ENCODE results near the gene SH3BP2. TPM values are rescaled to one million over a fixed set of nuclear protein-coding genes. Genes with fewer than 3 reads are reported as not detected.

SH3BP2 gene
- total RNA-seq, 4 donors from 2014 or later: 92.6 to 301 (median 117) TPM

DNA sequence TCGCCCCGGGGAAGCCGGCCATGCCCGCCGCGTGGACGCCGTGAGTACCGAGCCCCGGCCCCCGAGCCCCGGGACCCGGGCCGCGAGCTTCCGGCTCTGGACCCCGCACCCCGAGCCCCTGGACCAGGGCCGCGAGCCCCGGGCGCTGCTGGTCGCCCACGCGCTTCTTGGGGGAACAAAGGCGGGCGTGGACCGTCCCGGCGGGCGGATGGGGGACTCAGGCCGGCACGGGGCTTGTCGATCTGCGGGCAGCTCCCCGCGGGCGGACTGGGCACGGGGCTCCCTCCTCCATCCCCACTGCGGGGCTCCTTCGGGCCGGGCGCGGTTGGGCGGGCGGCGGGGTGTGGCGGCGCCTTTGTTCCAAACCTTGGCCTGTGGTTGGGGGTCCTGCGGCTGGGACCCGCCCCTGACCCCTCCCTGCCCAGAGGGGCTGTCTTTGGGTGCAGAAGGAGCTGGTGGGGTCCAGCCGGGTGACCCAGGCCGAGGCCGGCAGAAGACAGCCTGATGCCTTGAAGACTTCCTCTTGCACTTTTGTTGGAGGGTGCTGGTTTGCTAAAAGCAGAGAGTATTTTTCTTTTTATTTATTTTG, 25.6 kb downstream of the SH3BP2 start:
- in situ Hi-C loops (cut with MboI; ENCODE audit: low pct_ligation_motif_present in 1 of 4, low pct_unique_long_range_greater_than_20kb in 1 of 4, low sequenced_read_pairs in 3 of 4) (no loop called here), intact Hi-C loops (cut with DNase I; ENCODE audit: low total_unique reads) (no loop called here)
- Histone ChIP-seq H3K4me3 (peak overlapping the region; percentile 22 to 71 (median 62)), H3K27ac (peak overlapping the region in 3 of 4 donors; percentile 75 to 82 (median 81)), H3K36me3 (peaks cover 0 to 10% (median 0%) of the 10 kb centered on the region in 4 donors), H3K9me3 (no peaks in the 10 kb centered on the region), H3K27me3 (no peaks in the 10 kb centered on the region), H3K4me1 (peaks cover 0 to 24% (median 16%) of the 10 kb centered on the region in 4 donors)
- no peak for TF ChIP-seq POLR2AphosphoS5 (IDR thresholded peaks at IDR 0.05)
- no peak for TF ChIP-seq POLR2A (IDR thresholded peaks at IDR 0.05)
- TF ChIP-seq, protein P1, sequence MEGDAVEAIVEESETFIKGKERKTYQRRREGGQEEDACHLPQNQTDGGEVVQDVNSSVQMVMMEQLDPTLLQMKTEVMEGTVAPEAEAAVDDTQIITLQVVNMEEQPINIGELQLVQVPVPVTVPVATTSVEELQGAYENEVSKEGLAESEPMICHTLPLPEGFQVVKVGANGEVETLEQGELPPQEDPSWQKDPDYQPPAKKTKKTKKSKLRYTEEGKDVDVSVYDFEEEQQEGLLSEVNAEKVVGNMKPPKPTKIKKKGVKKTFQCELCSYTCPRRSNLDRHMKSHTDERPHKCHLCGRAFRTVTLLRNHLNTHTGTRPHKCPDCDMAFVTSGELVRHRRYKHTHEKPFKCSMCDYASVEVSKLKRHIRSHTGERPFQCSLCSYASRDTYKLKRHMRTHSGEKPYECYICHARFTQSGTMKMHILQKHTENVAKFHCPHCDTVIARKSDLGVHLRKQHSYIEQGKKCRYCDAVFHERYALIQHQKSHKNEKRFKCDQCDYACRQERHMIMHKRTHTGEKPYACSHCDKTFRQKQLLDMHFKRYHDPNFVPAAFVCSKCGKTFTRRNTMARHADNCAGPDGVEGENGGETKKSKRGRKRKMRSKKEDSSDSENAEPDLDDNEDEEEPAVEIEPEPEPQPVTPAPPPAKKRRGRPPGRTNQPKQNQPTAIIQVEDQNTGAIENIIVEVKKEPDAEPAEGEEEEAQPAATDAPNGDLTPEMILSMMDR (IDR thresholded peaks at IDR 0.05): no peak
- TF ChIP-seq EP300 (IDR thresholded peaks at IDR 0.05; ENCODE audit: low read depth): no peak
- 19% methylated on average over 12 of the region's 54 CpGs; no CpG with 5 or more reads in 1 of the 2 donors for WGBS, 2 donors (ENCODE audit: low coverage in 1 of 2)
- DNase-seq: no peak

DNA sequence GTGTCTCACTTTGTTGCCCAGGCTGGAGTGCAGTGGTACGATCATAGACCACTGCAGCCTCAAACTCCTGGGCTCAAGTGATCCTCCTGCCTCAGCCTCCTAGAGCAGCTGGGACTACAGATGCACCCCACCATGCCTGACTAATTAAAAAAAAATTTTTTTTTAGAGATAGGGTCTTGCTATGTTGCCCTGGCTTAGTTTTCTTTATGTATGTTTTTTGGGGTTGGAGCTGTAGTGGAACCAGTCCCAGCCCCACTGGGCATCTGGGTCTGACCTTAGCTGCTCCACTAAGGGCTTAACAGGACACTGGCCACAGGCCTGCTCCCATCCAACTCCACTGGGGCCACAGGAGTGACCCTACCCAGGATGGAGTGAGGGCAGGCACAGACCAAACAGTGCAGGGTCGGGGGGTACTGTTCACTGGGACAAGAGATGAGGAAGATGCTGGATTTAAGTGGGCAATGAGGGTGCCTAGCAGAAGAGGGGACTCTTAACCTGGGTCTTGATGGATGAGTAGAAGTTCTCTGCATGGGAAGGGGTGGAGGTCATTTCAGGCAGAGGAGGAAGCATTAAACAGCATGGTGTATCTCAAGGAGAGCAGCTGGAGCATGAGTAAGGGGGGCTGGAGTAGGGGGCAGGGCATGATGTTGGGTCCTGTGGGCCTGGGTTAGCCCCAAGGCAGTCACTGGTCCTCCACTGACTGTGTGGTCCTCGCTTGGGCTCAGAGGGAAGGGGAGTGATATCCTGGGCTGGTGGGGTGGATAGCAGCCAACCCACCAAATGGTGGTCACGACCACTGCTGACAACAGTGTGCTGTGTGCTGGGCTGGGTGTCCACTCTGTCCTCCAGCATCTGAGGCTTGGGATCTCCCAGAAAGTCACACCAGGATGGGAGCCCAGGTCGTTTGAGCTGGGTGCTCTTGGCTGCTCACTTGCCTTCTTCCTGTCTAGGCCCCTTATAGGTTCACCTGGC, 26.6 kb downstream of the SH3BP2 start:
- peaks cover 0 to 12% (median under 1%) of the 10 kb centered on the region in 4 donors for H3K36me3 ChIP-seq
- in situ Hi-C loops (cut with MboI; ENCODE audit: low pct_ligation_motif_present in 1 of 4, low pct_unique_long_range_greater_than_20kb in 1 of 4, low sequenced_read_pairs in 3 of 4) (no loop called here), intact Hi-C loops (cut with DNase I; ENCODE audit: low total_unique reads) (no loop called here)
- H3K4me3 ChIP-seq: no peak overlapping the region
- TF ChIP-seq, protein P1 (IDR thresholded peaks at IDR 0.05): no peak
- TF ChIP-seq POLR2AphosphoS5 (IDR thresholded peaks at IDR 0.05) (no peak), POLR2A (IDR thresholded peaks at IDR 0.05) (no peak), EP300 (IDR thresholded peaks at IDR 0.05; ENCODE audit: low read depth) (no peak)
- H3K27me3 ChIP-seq: no peaks in the 10 kb centered on the region
- peak overlapping the region in 1 of 4 donors; percentile 81 for H3K27ac ChIP-seq
- 88% methylated on average over 5 of the region's 5 CpGs; no CpG with 5 or more reads in 1 of the 2 donors for WGBS, 2 donors (ENCODE audit: low coverage in 1 of 2)
- DNase-seq: no peak
- H3K9me3 ChIP-seq: no peaks in the 10 kb centered on the region
- peaks cover 0 to 24% (median 16%) of the 10 kb centered on the region in 4 donors for H3K4me1 ChIP-seq

DNA sequence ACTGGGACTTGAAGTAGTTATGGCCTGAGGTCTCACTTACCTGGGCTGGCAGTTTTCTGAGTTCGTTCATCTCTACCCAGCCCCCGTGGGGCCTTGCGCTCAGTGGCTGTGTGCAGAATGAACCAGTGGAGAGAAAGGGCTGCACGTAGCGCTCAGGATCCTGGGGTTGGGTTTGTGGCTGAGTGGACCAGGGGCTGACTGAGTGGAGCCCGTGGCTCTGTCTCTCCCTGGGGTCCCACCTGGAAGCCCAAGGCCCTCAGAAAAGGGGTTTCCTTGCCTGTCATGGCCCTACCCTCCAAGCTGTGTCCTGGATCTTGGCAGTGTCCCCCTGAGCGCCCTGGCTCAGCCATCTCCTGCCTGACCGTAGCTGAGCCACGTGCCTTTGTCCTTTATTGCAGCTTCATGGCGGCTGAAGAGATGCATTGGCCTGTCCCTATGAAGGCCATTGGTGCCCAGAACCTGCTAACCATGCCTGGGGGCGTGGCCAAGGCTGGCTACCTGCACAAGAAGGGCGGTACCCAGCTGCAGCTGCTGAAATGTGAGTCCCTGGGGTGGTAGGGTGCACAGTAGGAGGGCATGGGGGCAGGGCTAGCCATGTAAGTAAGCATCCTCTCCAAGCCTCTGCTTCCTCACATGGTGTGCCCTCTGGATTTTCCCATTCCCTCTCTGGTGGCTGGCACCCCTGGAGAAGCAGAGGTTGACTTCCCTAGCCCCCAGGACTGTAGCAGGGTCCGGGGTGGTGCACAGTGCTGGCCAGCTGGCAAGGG, 27.5 kb downstream of the SH3BP2 start:
- H3K9me3 ChIP-seq: no peaks in the 10 kb centered on the region
- 92% methylated on average over 13 of the region's 13 CpGs; no CpG with 5 or more reads in 1 of the 2 donors for WGBS, 2 donors (ENCODE audit: low coverage in 1 of 2)
- peak; percentile 11 for DNase-seq
- no peak overlapping the region for H3K4me3 ChIP-seq
- no peaks in the 10 kb centered on the region for H3K27me3 ChIP-seq
- TF ChIP-seq POLR2AphosphoS5 (IDR thresholded peaks at IDR 0.05) (no peak), POLR2A (IDR thresholded peaks at IDR 0.05) (no peak), EP300 (IDR thresholded peaks at IDR 0.05; ENCODE audit: low read depth) (no peak)
- TF ChIP-seq, protein P1 (IDR thresholded peaks at IDR 0.05): no peak
- H3K36me3 ChIP-seq: peaks cover 0 to 15% (median 4%) of the 10 kb centered on the region in 4 donors
- peaks cover 0 to 24% (median 16%) of the 10 kb centered on the region in 4 donors for H3K4me1 ChIP-seq
- in situ Hi-C loops (cut with MboI; ENCODE audit: low pct_ligation_motif_present in 1 of 4, low pct_unique_long_range_greater_than_20kb in 1 of 4, low sequenced_read_pairs in 3 of 4): no loop called here
- H3K27ac ChIP-seq: no peak overlapping the region
- intact Hi-C loops (cut with DNase I; ENCODE audit: low total_unique reads): no loop called here

Data from transverse colon (tissue), 4 donors.